Heart right ventricle (tissue), 16 donors: ENCODE data around the gene PDE4D. TPM values are rescaled to one million over a fixed set of nuclear protein-coding genes. Genes with fewer than 3 reads are reported as not detected.

ENCODE experiments used
- ATAC-seq, 8 donors: fragments of 200-7000 bp; cut with Tn5 transposase; one replicate each; pipeline ENCODE4 v1.9.1; 2020; ENCODE audit warnings: mild to moderate bottlenecking in 8 of 8, moderate library complexity in 8 of 8, moderate number of reproducible peaks in 1 of 8
- DNase-seq, 2 donors: peaks; one replicate each; pipeline ENCODE4 v3.0.0-alpha.2; 2020
- H3K27ac ChIP-seq, 10 donors: fragments of 200-600 bp; sonication (generic) in 2 of 10; one replicate each; pipeline versions ENCODE4 v1.5.0 to v1.8.0; 2020 to 2022; ENCODE audit warnings: mild to moderate bottlenecking in 3 of 10
- H3K27me3 ChIP-seq, 7 donors: fragments of 200-600 bp; one replicate each; pipeline ENCODE4 v1.8.0; 2021 to 2022; ENCODE audit warnings: mild to moderate bottlenecking in 2 of 7
- H3K36me3 ChIP-seq, 9 donors: fragments of 200-600 bp; sonication (generic) in 1 of 9; one replicate each; pipeline versions ENCODE4 v1.5.0 to v1.8.0; 2020 to 2022; ENCODE audit warnings: mild to moderate bottlenecking in 2 of 9
- H3K4me1 ChIP-seq, 9 donors: fragments of 200-600 bp; sonication (generic) in 1 of 9; one replicate each; pipeline versions ENCODE4 v1.5.0 to v1.8.0; 2020 to 2022; ENCODE audit warnings: mild to moderate bottlenecking in 4 of 9
- H3K4me3 ChIP-seq, 10 donors: fragments of 200-600 bp; sonication (generic) in 2 of 10; one replicate each; pipeline versions ENCODE4 v1.5.0 to v1.8.0; 2020 to 2022; ENCODE audit warnings: mild to moderate bottlenecking in 7 of 10, moderate library complexity in 2 of 10
- H3K9me3 ChIP-seq, 11 donors: fragments of 200-600 bp in 10 of 11; sonication (generic) in 2 of 11; one replicate each; pipeline versions ENCODE4 v1.5.0 to v1.8.0; 2013 to 2022; ENCODE audit warnings: mild to moderate bottlenecking in 2 of 11, control low read depth in 1 of 11, moderate library complexity in 1 of 11
- CTCF ChIP-seq, 9 donors: fragments of 200-600 bp; sonication (generic) in 2 of 9; IDR thresholded peaks; one replicate each; pipeline versions ENCODE4 v1.5.0 to v1.8.0; 2021 to 2022; ENCODE audit warnings: antibody characterized with exemption in 9 of 9, mild to moderate bottlenecking in 5 of 9, moderate library complexity in 1 of 9
- WGBS, 2 donors: extraction: QIAGEN DNeasy Blood & Tissue Kit; methylation state at CpG; one replicate each; pipeline ENCODE4 v1.1.7; 2013; ENCODE audit warnings: inconsistent platforms in 1 of 2; 5-methylcytosine and 5-hydroxymethylcytosine counted together
- intact Hi-C, 10 donors: fragments of 100-400 bp; cut with DNase I; formaldehyde crosslinking; loops; one replicate each; pipeline versions ENCODE4 v1.11.1 to v1.14.2; 2022
- polyA plus RNA-seq, 2 donors: library from polyadenylated mRNA; stranded (reverse); fragments of 200-250 nt; gene quantifications; one replicate each; pipeline ENCODE4 v1.2.3, GENCODE V29; 2013
- total RNA-seq, 10 donors: library from RNA; stranded (reverse); fragmentation: NEBNext Ultra II Directional in 3 of 10; extraction: Animal tissue kit (Norgen Biotek cat#: 25700) in 3 of 10; gene quantifications; one replicate each; pipeline versions ENCODE4 v1.2.1 to v1.2.4, GENCODE V29; 2021 to 2023
- donor health status: Arrhythmogenic right ventricular cardiomyopathy.
- donor health status: ischemic (EF 13 %, LVEDD 7.1; RV severe dilation, severe dysfunction).
- donor health status: healthy with polysubstance abuse.
- donor health status: DM: no; HTN: yes; CAD: no.
- donor health status: DM: no; HTN: no; CAD: no.
- donor health status: ischemic (EF 25% LVEDD 6.9; RV normal size, moderate dysfunction).
- donor health status: ischemic (EF 25% LVEDD 5.7; RV mildly dilated, moderate dysfunction).
- donor health status: healthy.
- donor health status: DM: yes; HTN: yes; CAD: no.
- donor health status: Ischemic cardiomyopathy.
- donor health status: ischemic (EF 35%, LVEDD 5.7; RV mildly dilated, moderate dysfunction).
- donor health status: nonischemic (EF 11% LVEDD 7.7; RV severe dilation, severe dysfunction).
- donor health status: DM: yes; HTN: yes; CAD: no.
- donor health status: PGD.
- donor health status: ischemic (EF 29% LVEDD 5.4; RV normal size, mild dysfunction).
- donor health status: nonischemic (EF 23%, LVEDD 6.1; RV moderate dilation, normal function).

PDE4D gene
- total and polyA plus RNA-seq, 12 donors, result 5.8 to 83.2 (median 39.5) TPM

GRCh38 chr5:59049095-59049494 lies 844.4 kb downstream of the PDE4D start:
- Histone ChIP-seq H3K9me3 (no peaks in the 10 kb centered on the region), H3K27me3 (no peaks in the 10 kb centered on the region), H3K4me1 (no peaks in the 10 kb centered on the region), H3K27ac (no peak overlapping the region), H3K4me3 (no peak overlapping the region), H3K36me3 (no peaks in the 10 kb centered on the region)
- ATAC-seq, result no peak
- no peak for TF ChIP-seq CTCF (IDR thresholded peaks at IDR 0.05)
- intact Hi-C loops, result loop anchor here in 1 of 10 donors (10.0 kb wide), 1 partner anchor 76 kb away; no protein-coding TSS in a partner anchor
- no peak for DNase-seq
- WGBS, 2 donors, result 31 to 41% methylated on average over 2 of the region's 2 CpGs

GRCh38 chr5:59042201-59043055 lies 851.1 kb downstream of the PDE4D start:
- intact Hi-C loops, result loop anchor here in 1 of 10 donors (10.0 kb wide), 1 partner anchor 82 kb away; no protein-coding TSS in a partner anchor

GRCh38 chr5:59041355-59041754 lies 852.2 kb downstream of the PDE4D start:
- 81 to 87% methylated on average over 1 of the region's 1 CpG for WGBS, 2 donors
- H3K27me3 ChIP-seq, result no peaks in the 10 kb centered on the region
- ATAC-seq (no peak), DNase-seq (no peak)
- intact Hi-C loops, result loop anchor here in 1 of 10 donors (10.0 kb wide), 1 partner anchor 83 kb away; no protein-coding TSS in a partner anchor
- no peak for TF ChIP-seq CTCF (IDR thresholded peaks at IDR 0.05)
- H3K4me3 ChIP-seq, result no peak overlapping the region
- H3K36me3 ChIP-seq, result no peaks in the 10 kb centered on the region
- peak overlapping the region in 3 of 10 donors; percentile 8 to 49 (median 12) for H3K27ac ChIP-seq
- H3K9me3 ChIP-seq, result no peaks in the 10 kb centered on the region
- peaks cover 3 to 53% (median 44%) of the 10 kb centered on the region in 9 donors for H3K4me1 ChIP-seq

More at GRCh38 chr5:59042201-59043055, 851.1 kb downstream of the PDE4D start:
- Histone ChIP-seq H3K9me3 (no peaks in the 10 kb centered on the region), H3K4me1 (peaks cover 3 to 43% (median 35%) of the 10 kb centered on the region in 9 donors), H3K27ac (peak overlapping the region in 6 of 10 donors; percentile 12 to 54 (median 37)), H3K27me3 (no peaks in the 10 kb centered on the region), H3K36me3 (no peaks in the 10 kb centered on the region), H3K4me3 (no peak overlapping the region)
- WGBS, 2 donors, result 36 to 39% methylated on average over 7 of the region's 7 CpGs
- no peak for TF ChIP-seq CTCF (IDR thresholded peaks at IDR 0.05)
- DNase-seq (peak in 1 of 2 donors; percentile 43), ATAC-seq (no peak)

GRCh38 chr5:59040804-59041201 lies 852.7 kb downstream of the PDE4D start:
- Histone ChIP-seq H3K27ac (peak overlapping the region in 3 of 10 donors; percentile 18 to 95 (median 36)), H3K4me1 (peaks cover 3 to 59% (median 49%) of the 10 kb centered on the region in 9 donors)
- intact Hi-C loops, result loop anchor here in 1 of 10 donors (10.0 kb wide), 1 partner anchor 84 kb away; no protein-coding TSS in a partner anchor

More at GRCh38 chr5:59040804-59041201, 852.7 kb downstream of the PDE4D start:
- no peak for DNase-seq
- Histone ChIP-seq H3K36me3 (no peaks in the 10 kb centered on the region), H3K27me3 (no peaks in the 10 kb centered on the region), H3K9me3 (no peaks in the 10 kb centered on the region), H3K4me3 (peak overlapping the region in 1 of 10 donors; percentile 86)
- no peak for ATAC-seq
- 66 to 70% methylated on average over 2 of the region's 2 CpGs for WGBS, 2 donors
- TF ChIP-seq CTCF (IDR thresholded peaks at IDR 0.05), result no peak
